Trophoblast cell (in vitro differentiated cells and primary cell): ENCODE results near the gene GALNS.

Experiments used
- DNase-seq, 2 donors: peaks; one replicate each; pipeline ENCODE4 v3.0.0-alpha.2; 2016
- H2AFZ ChIP-seq: 2 replicates; pipeline ENCODE4 v1.6.1; 2013; ENCODE audit warnings: low read length, moderate library complexity, mild to moderate bottlenecking; ENCODE audit not compliant: insufficient read depth, poor library complexity
- H2AK5ac ChIP-seq: 2 replicates; pipeline ENCODE4 v1.6.1; 2013; ENCODE audit warnings: mild to moderate bottlenecking, low read length
- H2BK120ac ChIP-seq: 2 replicates; pipeline ENCODE4 v1.6.1; 2013; ENCODE audit warnings: low read length, mild to moderate bottlenecking, moderate library complexity; ENCODE audit not compliant: insufficient read depth, poor library complexity
- H2BK12ac ChIP-seq: 2 replicates; pipeline ENCODE4 v1.6.1; 2013; ENCODE audit warnings: mild to moderate bottlenecking, low read length, moderate library complexity
- H2BK5ac ChIP-seq: 2 replicates; pipeline ENCODE4 v1.6.1; 2013; ENCODE audit warnings: low read length, low read depth, moderate library complexity, mild to moderate bottlenecking; ENCODE audit not compliant: poor library complexity
- H3K14ac ChIP-seq: 2 replicates; pipeline ENCODE4 v1.6.1; 2013; ENCODE audit warnings: mild to moderate bottlenecking, low read length
- H3K18ac ChIP-seq: 2 replicates; pipeline ENCODE4 v1.6.1; 2013; ENCODE audit warnings: mild to moderate bottlenecking, low read length
- H3K23ac ChIP-seq: 2 replicates; pipeline ENCODE4 v1.6.1; 2013; ENCODE audit warnings: low read length
- H3K27ac ChIP-seq: 2 replicates; pipeline ENCODE4 v1.5.1; 2013; ENCODE audit warnings: low read depth, mild to moderate bottlenecking, inconsistent platforms, low read length, moderate library complexity
- H3K27me3 ChIP-seq: 2 replicates; pipeline ENCODE4 v1.6.1; 2013; ENCODE audit warnings: inconsistent platforms, mild to moderate bottlenecking, low read length, moderate library complexity; ENCODE audit not compliant: insufficient read depth
- H3K36me3 ChIP-seq, 2 experiments: 1 replicate in 1 of 2; 2 replicates in 1 of 2; pipeline ENCODE4 v1.6.1; 2013; ENCODE audit warnings: low read length in 2 of 2, mild to moderate bottlenecking in 2 of 2, moderate library complexity in 1 of 2; ENCODE audit not compliant: insufficient read depth in 2 of 2, control insufficient read depth in 1 of 2
- H3K4ac ChIP-seq: 2 replicates; pipeline ENCODE4 v1.6.1; 2013; ENCODE audit warnings: low read depth, mild to moderate bottlenecking, low read length, moderate library complexity
- H3K4me1 ChIP-seq, 2 experiments: 1 replicate in 1 of 2; 2 replicates in 1 of 2; pipeline ENCODE4 v1.6.1; 2013; ENCODE audit warnings: low read length in 2 of 2, mild to moderate bottlenecking in 2 of 2, moderate library complexity in 1 of 2; ENCODE audit not compliant: insufficient read depth in 2 of 2, control insufficient read depth in 1 of 2
- H3K4me2 ChIP-seq: 2 replicates; pipeline ENCODE4 v1.6.1; 2013; ENCODE audit warnings: inconsistent platforms, mild to moderate bottlenecking, low read length, moderate library complexity
- H3K4me3 ChIP-seq: 2 replicates; pipeline ENCODE4 v1.5.1; 2013; ENCODE audit warnings: mild to moderate bottlenecking, low read depth, low read length, inconsistent platforms
- H3K79me1 ChIP-seq: one replicate; pipeline ENCODE4 v1.6.1; 2013; ENCODE audit warnings: low read length
- H3K79me2 ChIP-seq: 2 replicates; pipeline ENCODE4 v1.6.1; 2013; ENCODE audit warnings: low read length, mild to moderate bottlenecking; ENCODE audit not compliant: control insufficient read depth, insufficient read depth, poor library complexity
- H3K9ac ChIP-seq: 2 replicates; pipeline ENCODE4 v1.6.1; 2013; ENCODE audit warnings: mild to moderate bottlenecking, low read length
- H3K9me3 ChIP-seq: 2 replicates; pipeline ENCODE4 v1.6.1; 2013; ENCODE audit warnings: low read depth, mild to moderate bottlenecking, control low read depth, inconsistent platforms, low read length; ENCODE audit not compliant: insufficient read depth
- H4K12ac ChIP-seq: 2 replicates; pipeline ENCODE4 v1.6.1; 2013; ENCODE audit warnings: low read depth, mild to moderate bottlenecking, low read length, moderate library complexity
- H4K8ac ChIP-seq: 2 replicates; pipeline ENCODE4 v1.6.1; 2013; ENCODE audit warnings: low read depth, mild to moderate bottlenecking, low read length, moderate library complexity
- H4K91ac ChIP-seq: one replicate; pipeline ENCODE4 v1.6.1; 2013; ENCODE audit warnings: low read depth, mild to moderate bottlenecking, low read length, moderate library complexity
- WGBS: extraction: QIAGEN DNeasy Blood & Tissue Kit; methylation state at CpG from one replicate; pipeline ENCODE4 v1.1.7; 2013; ENCODE audit warnings: missing lambda C conversion rate; ENCODE audit not compliant: insufficient read length, insufficient coverage; ENCODE audit errors: extremely low coverage; 5-methylcytosine and 5-hydroxymethylcytosine counted together

Gene GALNS

DNA sequence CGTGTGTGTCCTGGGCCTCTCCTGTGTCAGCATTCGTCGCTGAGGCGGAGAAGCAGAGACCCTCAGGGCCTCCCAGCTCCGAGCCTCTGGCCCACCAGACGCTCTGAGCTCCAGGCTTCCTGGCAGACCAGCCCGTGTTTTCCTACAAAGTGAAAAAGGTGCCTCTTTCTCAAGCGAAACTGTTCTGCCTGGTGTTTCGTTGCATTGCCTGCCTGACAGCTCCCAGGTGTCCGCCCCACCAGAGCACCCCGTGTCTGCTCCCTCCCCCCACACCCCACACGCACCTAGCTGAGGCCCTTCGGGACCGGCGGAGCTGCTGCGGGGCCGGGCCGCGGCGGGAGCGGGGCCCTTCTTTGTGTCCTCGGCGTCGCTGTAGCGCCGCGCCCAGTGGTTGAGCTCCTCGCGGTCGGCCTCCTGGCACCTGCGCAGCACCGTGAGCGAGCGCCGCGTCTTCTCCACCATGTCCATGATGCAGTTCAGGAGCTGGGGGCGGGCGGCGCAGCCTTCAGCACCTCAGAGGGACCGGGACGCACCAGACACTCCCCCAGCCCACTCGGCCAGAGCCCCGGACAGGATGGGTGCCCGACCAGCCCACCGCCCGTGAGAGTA, 24.4 kb upstream of the GALNS start:
- no peak overlapping the region for H4K8ac ChIP-seq
- no peak overlapping the region for H3K4me3 ChIP-seq
- no peak overlapping the region for H2AK5ac ChIP-seq
- no peak for DNase-seq
- no CpG with 5 or more reads among the region's 46 CpGs for WGBS
- no peaks in the 10 kb centered on the region for H3K4me1 ChIP-seq
- no peak overlapping the region for H3K18ac ChIP-seq
- no peaks in the 10 kb centered on the region for H3K27me3 ChIP-seq
- no peak overlapping the region for H3K4ac ChIP-seq
- H3K9ac ChIP-seq: no peak overlapping the region
- H2BK5ac ChIP-seq: no peak overlapping the region
- H2AFZ ChIP-seq: no peak overlapping the region
- H3K36me3 ChIP-seq: no peaks in the 10 kb centered on the region
- no peak overlapping the region for H3K4me2 ChIP-seq
- H4K12ac ChIP-seq: no peak overlapping the region
- H2BK12ac ChIP-seq: no peak overlapping the region
- H3K27ac ChIP-seq: no peak overlapping the region
- H2BK120ac ChIP-seq: no peak overlapping the region
- peaks cover 5% of the 10 kb centered on the region for H3K9me3 ChIP-seq
- H3K79me1 ChIP-seq: no peaks in the 10 kb centered on the region
- H3K23ac ChIP-seq: no peak overlapping the region
- H3K79me2 ChIP-seq: no peaks in the 10 kb centered on the region
- H3K14ac ChIP-seq: no peak overlapping the region
- no peak overlapping the region for H4K91ac ChIP-seq

GRCh38 chr16:88880226-88881006, 23.7 kb upstream of the GALNS start:
- Histone ChIP-seq H3K27ac (no peak overlapping the region), H3K23ac (no peak overlapping the region), H3K79me1 (no peaks in the 10 kb centered on the region), H3K18ac (no peak overlapping the region), H2BK5ac (no peak overlapping the region), H3K4me1 (no peaks in the 10 kb centered on the region), H3K4me3 (no peak overlapping the region), H3K36me3 (no peaks in the 10 kb centered on the region), H4K8ac (no peak overlapping the region), H3K27me3 (no peaks in the 10 kb centered on the region), H3K14ac (no peak overlapping the region), H2BK120ac (no peak overlapping the region), H2AK5ac (no peak overlapping the region), H3K9me3 (peaks cover 4% of the 10 kb centered on the region), H3K79me2 (no peaks in the 10 kb centered on the region), H3K9ac (no peak overlapping the region), H2AFZ (no peak overlapping the region), H3K4me2 (no peak overlapping the region), H3K4ac (no peak overlapping the region), H4K91ac (no peak overlapping the region), H2BK12ac (no peak overlapping the region), H4K12ac (no peak overlapping the region)
- no peak for DNase-seq
- WGBS: no CpG with 5 or more reads among the region's 36 CpGs

DNA sequence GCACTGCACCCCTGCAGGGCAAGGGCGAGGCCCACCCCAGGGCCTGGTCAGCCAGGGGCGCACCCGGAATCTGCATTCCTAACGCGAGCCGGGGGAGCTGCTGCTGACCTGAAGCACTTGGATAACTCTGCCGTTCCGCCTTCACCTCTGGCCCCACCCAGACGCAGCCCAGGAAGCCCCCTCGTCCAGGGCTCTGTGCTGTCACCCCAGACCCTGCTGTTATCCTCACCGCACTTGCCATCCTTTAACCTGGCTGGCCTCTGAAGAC, 23.0 kb upstream of the GALNS start:
- Histone ChIP-seq H2BK12ac (no peak overlapping the region), H3K79me2 (no peaks in the 10 kb centered on the region), H2BK5ac (no peak overlapping the region), H3K27ac (no peak overlapping the region), H2AK5ac (no peak overlapping the region), H3K14ac (no peak overlapping the region), H3K9me3 (peaks cover 4% of the 10 kb centered on the region), H3K4me2 (no peak overlapping the region), H3K36me3 (no peaks in the 10 kb centered on the region), H3K4me3 (peak overlapping the region; percentile 0), H4K91ac (no peak overlapping the region), H2AFZ (no peak overlapping the region), H3K79me1 (no peaks in the 10 kb centered on the region), H4K12ac (no peak overlapping the region), H3K18ac (no peak overlapping the region), H4K8ac (no peak overlapping the region), H3K23ac (no peak overlapping the region), H2BK120ac (no peak overlapping the region), H3K4me1 (no peaks in the 10 kb centered on the region), H3K27me3 (no peaks in the 10 kb centered on the region), H3K4ac (no peak overlapping the region), H3K9ac (no peak overlapping the region)
- no CpG with 5 or more reads among the region's 11 CpGs for WGBS
- no peak for DNase-seq

DNA sequence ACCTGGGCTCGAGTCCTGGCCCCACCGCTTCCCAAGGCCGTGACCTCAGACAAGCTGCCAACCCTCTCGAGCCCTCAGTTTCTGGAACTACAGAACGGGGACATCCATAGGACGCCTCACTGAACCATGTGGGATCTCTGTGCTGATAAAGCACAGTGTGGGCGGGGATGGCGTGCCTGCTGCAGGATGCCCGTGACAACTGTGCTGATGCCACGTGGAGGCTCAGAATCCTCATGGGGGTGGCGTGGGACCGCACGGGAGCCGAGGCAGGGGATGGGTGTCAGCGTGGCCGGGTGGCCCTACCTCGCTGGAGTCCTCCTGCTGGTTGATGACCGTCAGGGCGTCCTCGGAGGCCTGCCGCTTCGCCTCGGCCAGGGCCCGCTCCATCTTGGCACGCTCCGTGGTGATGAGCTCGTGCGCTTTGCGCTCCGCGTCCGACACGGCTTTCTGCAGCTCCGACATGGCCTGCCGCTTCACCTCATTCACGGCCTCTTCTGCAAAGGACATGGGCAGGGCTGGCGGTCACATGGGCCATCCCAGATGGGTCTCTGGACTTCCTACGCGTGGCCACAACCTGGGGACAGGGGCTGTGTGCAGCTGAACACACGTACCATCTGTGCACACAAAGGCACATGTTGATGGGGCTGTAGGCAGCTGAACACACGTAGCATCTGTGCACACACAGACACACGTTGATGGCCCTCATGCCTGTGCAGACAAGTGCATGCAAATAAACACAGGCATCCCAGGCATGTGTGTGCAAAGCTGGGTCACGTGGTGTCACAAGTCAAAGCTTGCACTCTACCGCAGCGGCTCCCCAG, 22.4 kb upstream of the GALNS start:
- no peak overlapping the region for H4K91ac ChIP-seq
- H3K4me2 ChIP-seq: no peak overlapping the region
- H3K4me3 ChIP-seq: peak overlapping the region; percentile 0
- no peak overlapping the region for H3K18ac ChIP-seq
- no peak overlapping the region for H2AK5ac ChIP-seq
- no peaks in the 10 kb centered on the region for H3K36me3 ChIP-seq
- no peak overlapping the region for H2BK5ac ChIP-seq
- H2AFZ ChIP-seq: no peak overlapping the region
- no peak overlapping the region for H3K4ac ChIP-seq
- H3K23ac ChIP-seq: no peak overlapping the region
- no peaks in the 10 kb centered on the region for H3K79me2 ChIP-seq
- no peak overlapping the region for H3K14ac ChIP-seq
- no peak overlapping the region for H2BK12ac ChIP-seq
- no peaks in the 10 kb centered on the region for H3K27me3 ChIP-seq
- H3K79me1 ChIP-seq: no peaks in the 10 kb centered on the region
- peaks cover 4% of the 10 kb centered on the region for H3K9me3 ChIP-seq
- no CpG with 5 or more reads among the region's 45 CpGs for WGBS
- no peak overlapping the region for H4K8ac ChIP-seq
- no peak overlapping the region for H2BK120ac ChIP-seq
- H3K27ac ChIP-seq: no peak overlapping the region
- no peak for DNase-seq
- no peak overlapping the region for H3K9ac ChIP-seq
- H4K12ac ChIP-seq: no peak overlapping the region
- no peaks in the 10 kb centered on the region for H3K4me1 ChIP-seq
